22Rv1 (cell line): Measurements from ENCODE around the gene PLRG1.

Experiments
- H3K27ac ChIP-seq: fragments of 450-650 bp; 2 replicates; pipeline ENCODE4 v1.5.1; 2017
- CTCF ChIP-seq: fragments of 450-650 bp; IDR thresholded peaks from 2 replicates; pipeline ENCODE4 v1.5.1; 2017; ENCODE audit warnings: mild to moderate bottlenecking
- ZFX ChIP-seq: fragments of 450-650 bp; IDR thresholded peaks from 2 replicates; pipeline ENCODE4 v1.6.1; 2017; ENCODE audit warnings: antibody characterized with exemption, borderline replicate concordance

Gene PLRG1

DNA sequence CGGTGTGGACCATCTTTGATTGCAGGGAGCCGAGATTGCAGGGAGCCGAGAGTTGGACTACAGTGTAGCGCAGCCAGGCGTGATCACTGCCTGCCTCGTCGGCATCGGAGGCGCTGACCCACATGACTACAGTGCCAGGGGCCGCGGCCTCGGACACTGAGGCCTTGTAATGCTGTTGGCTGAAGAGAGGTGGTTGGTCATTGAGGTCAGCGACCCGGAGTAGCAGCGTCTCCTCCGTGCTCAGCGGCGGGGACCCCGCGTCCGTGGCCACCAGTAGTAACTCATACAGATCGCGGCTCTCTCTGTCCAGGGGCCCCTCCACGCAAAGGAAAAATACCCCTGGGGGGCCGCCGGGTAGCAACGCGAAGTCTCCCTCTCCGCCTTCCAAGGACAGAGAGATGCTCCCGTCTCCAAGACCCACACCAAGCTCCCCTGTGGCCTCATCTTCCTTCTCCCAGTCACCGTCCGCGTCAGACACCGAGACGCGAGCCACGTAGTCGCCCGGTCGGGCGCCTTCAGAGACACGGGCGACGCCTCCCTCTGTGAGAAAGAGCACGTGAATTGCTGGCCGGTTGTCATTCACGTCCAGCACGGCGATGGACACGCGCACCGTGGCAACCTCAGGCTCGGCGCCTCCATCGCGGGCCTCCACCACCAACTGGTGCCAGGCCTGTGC lies 60.5 kb downstream of the PLRG1 start:
- H3K27ac ChIP-seq = no peak overlapping the region
- no peak for TF ChIP-seq ZFX
- TF ChIP-seq CTCF = no peak

- TF ChIP-seq ZFX (no peak), CTCF (no peak)
These were observed 63.1 kb downstream of the PLRG1 start for GRCh38 chr4:154487145-154487544.

DNA sequence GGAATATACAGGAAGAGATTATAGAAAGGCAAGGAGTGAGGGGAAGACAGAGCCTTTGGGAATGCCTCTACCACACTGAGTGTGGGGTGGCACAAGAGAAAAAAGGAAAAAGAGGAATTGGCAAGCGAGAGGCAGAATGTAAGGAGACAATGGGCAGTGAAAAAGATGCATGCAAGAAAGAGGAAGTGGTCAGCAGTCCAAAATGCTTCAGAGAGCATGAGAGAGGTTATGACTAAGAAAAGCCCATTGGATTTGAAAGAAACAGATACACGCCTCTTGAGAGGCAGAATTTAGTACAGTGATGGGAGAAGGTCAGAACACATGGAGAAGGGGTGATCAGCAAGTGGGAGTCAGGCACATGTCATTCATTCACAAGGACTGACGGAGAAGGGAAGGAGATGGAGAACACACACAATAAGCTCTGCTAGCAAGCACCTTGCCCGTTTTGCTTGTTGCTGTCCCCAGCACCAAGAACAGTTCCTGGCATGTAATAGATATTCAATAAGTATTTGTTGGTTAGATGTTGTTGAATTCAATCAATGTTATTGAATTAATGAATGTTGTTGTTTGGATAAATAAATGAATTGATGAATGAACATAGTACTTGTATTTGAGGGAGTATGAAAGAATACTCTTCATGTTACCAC lies 65.0 kb downstream of the PLRG1 start:
- TF ChIP-seq CTCF (no peak), ZFX (no peak)
- no peak overlapping the region for H3K27ac ChIP-seq

More at GRCh38 chr4:154487145-154487544, 63.1 kb downstream of the PLRG1 start:
- H3K27ac ChIP-seq = no peak overlapping the region
